ENCODE data around the gene SDF4. TPM values are rescaled to one million over a fixed set of nuclear protein-coding genes. Genes with fewer than 3 reads are reported as not detected.

SDF4 gene
- total RNA-seq, 1 donor from 2014 or later: 74.2 TPM

- H3K36me3 ChIP-seq: no peaks in the 10 kb centered on the region
- H3K27me3 ChIP-seq: peaks cover 7% of the 10 kb centered on the region
- H3K27ac ChIP-seq: no peak overlapping the region
- no peak for DNase-seq (ENCODE audit: extremely low spot score in 2 of 2)
- no peak for TF ChIP-seq POLR2AphosphoS5 (IDR thresholded peaks at IDR 0.05; ENCODE audit: insufficient read depth in 1 of 2, low read depth in 1 of 2)
- no peak for TF ChIP-seq POLR2A (IDR thresholded peaks at IDR 0.05)
- TF ChIP-seq CTCF (IDR thresholded peaks at IDR 0.05): no peak
- no peaks in the 10 kb centered on the region for H3K9me3 ChIP-seq
- intact Hi-C loops (cut with DNase I): no loop called here
- peaks cover 34% of the 10 kb centered on the region for H3K4me1 ChIP-seq
- H3K4me3 ChIP-seq: no peak overlapping the region
Measured at GRCh38 chr1:1241588-1242219, 9.9 kb upstream of the SDF4 start.

- intact Hi-C loops (cut with DNase I): no loop called here
- no peak for TF ChIP-seq CTCF (IDR thresholded peaks at IDR 0.05)
- TF ChIP-seq POLR2AphosphoS5 (IDR thresholded peaks at IDR 0.05; ENCODE audit: insufficient read depth in 1 of 2, low read depth in 1 of 2): no peak
- no peak for TF ChIP-seq POLR2A (IDR thresholded peaks at IDR 0.05)
- Histone ChIP-seq H3K27ac (no peak overlapping the region), H3K4me1 (peaks cover 30% of the 10 kb centered on the region), H3K27me3 (peaks cover 7% of the 10 kb centered on the region), H3K9me3 (no peaks in the 10 kb centered on the region), H3K4me3 (no peak overlapping the region), H3K36me3 (no peaks in the 10 kb centered on the region)
- DNase-seq (ENCODE audit: extremely low spot score in 2 of 2): no peak
Measured at GRCh38 chr1:1240822-1241587, 9.2 kb upstream of the SDF4 start.

GRCh38 chr1:1240348-1240732 lies 8.5 kb upstream of the SDF4 start:
- no peaks in the 10 kb centered on the region for H3K9me3 ChIP-seq
- intact Hi-C loops (cut with DNase I): no loop called here
- peaks cover 7% of the 10 kb centered on the region for H3K27me3 ChIP-seq
- no peak for TF ChIP-seq POLR2AphosphoS5 (IDR thresholded peaks at IDR 0.05; ENCODE audit: insufficient read depth in 1 of 2, low read depth in 1 of 2)
- TF ChIP-seq POLR2A (IDR thresholded peaks at IDR 0.05): no peak
- TF ChIP-seq CTCF (IDR thresholded peaks at IDR 0.05): no peak
- H3K27ac ChIP-seq: no peak overlapping the region
- no peak for DNase-seq (ENCODE audit: extremely low spot score in 2 of 2)
- peaks cover 29% of the 10 kb centered on the region for H3K4me1 ChIP-seq
- H3K4me3 ChIP-seq: no peak overlapping the region
- no peaks in the 10 kb centered on the region for H3K36me3 ChIP-seq

GRCh38 chr1:1239614-1240347 lies 8.0 kb upstream of the SDF4 start:
- no peak for DNase-seq (ENCODE audit: extremely low spot score in 2 of 2)
- Histone ChIP-seq H3K9me3 (no peaks in the 10 kb centered on the region), H3K27me3 (peaks cover 7% of the 10 kb centered on the region), H3K36me3 (no peaks in the 10 kb centered on the region), H3K27ac (no peak overlapping the region), H3K4me1 (peaks cover 29% of the 10 kb centered on the region), H3K4me3 (no peak overlapping the region)
- TF ChIP-seq POLR2A (IDR thresholded peaks at IDR 0.05) (no peak), POLR2AphosphoS5 (IDR thresholded peaks at IDR 0.05; ENCODE audit: insufficient read depth in 1 of 2, low read depth in 1 of 2) (no peak), CTCF (IDR thresholded peaks at IDR 0.05) (no peak)
- intact Hi-C loops (cut with DNase I): loop anchor here (10.0 kb wide), 1 partner anchor 115 kb away; no protein-coding TSS in a partner anchor

Measured in vagina (tissue), 2 donors.